SK-N-SH (cell line): ENCODE measurements around the gene APOC3. TPM values are rescaled to one million over a fixed set of nuclear protein-coding genes. Genes with fewer than 3 reads are reported as not detected.

Experiments
- CTCF ChIA-PET: fragments of 300-600, 350-600 bp; formaldehyde crosslinking; extraction: SDS; loops from one replicate; lab custom pipeline; 2021; lab: Yijun Ruan, JAX
- POLR2A ChIA-PET: fragments of 350-600 bp; sonication (Branson Sonifier 250); formaldehyde crosslinking; extraction: SDS; loops from one replicate; lab custom pipeline; 2020; ENCODE audit warnings: antibody characterized with exemption, inconsistent platforms; lab: Yijun Ruan, JAX
- DNase-seq: peaks from one replicate; pipeline ENCODE4 v3.0.0; 2012
- H2AFZ ChIP-seq: fragments of 200-600 bp; sonication (generic); 2 replicates; pipeline ENCODE4 v1.8.1; 2016; ENCODE audit warnings: antibody characterized with exemption, mild to moderate bottlenecking, low read depth
- H3F3A ChIP-seq: fragments of 200-600 bp; sonication (generic); replicated peaks from 2 replicates; pipeline ENCODE3; 2016; ENCODE audit warnings: antibody characterized with exemption, mild to moderate bottlenecking; ENCODE audit not compliant: insufficient read depth
- H3K27ac ChIP-seq, 2 experiments: fragments of 200-500 bp in 1 of 2; fragments of 200-600 bp in 1 of 2; sonication (Bioruptor generic) in 1 of 2; sonication (generic), shearing (Covaris generic) in 1 of 2; 2 replicates each; pipeline versions ENCODE4 v1.5.1 to v1.6.1; 2014 to 2016; ENCODE audit warnings: low read depth in 2 of 2, inconsistent platforms in 1 of 2, low read length in 1 of 2, mild to moderate bottlenecking in 1 of 2, mixed read lengths in 1 of 2
- H3K27me3 ChIP-seq: fragments of 200-600 bp; sonication (generic), shearing (Covaris generic); 2 replicates; pipeline ENCODE4 v1.6.1; 2016; ENCODE audit warnings: mixed run types; ENCODE audit not compliant: insufficient read depth
- H3K36me3 ChIP-seq, 2 experiments: fragments of 200-500 bp in 1 of 2; fragments of 200-600 bp in 1 of 2; sonication (Bioruptor generic) in 1 of 2; sonication (generic) in 1 of 2; replicated peaks in 1 of 2; 2 replicates each; pipeline versions ENCODE3 to v1.5.1; 2014 to 2016; ENCODE audit warnings: low read length in 1 of 2, mild to moderate bottlenecking in 1 of 2; ENCODE audit not compliant: insufficient read depth in 2 of 2, control insufficient read depth in 1 of 2
- H3K4me1 ChIP-seq, 2 experiments: fragments of 200-500 bp in 1 of 2; fragments of 200-600 bp in 1 of 2; sonication (Bioruptor generic) in 1 of 2; sonication (generic), shearing (Covaris generic) in 1 of 2; 2 replicates each; pipeline versions ENCODE4 v1.5.1 to v1.6.1; 2014 to 2016; ENCODE audit warnings: low read depth in 1 of 2, low read length in 1 of 2, mixed run types in 1 of 2; ENCODE audit not compliant: insufficient read depth in 2 of 2, control insufficient read depth in 1 of 2
- H3K4me2 ChIP-seq: fragments of 200-600 bp; sonication (generic), shearing (Covaris generic); 2 replicates; pipeline ENCODE4 v1.6.1; 2017; ENCODE audit warnings: mixed run types
- H3K4me3 ChIP-seq, 2 experiments: fragments of 200-500 bp in 1 of 2; fragments of 200-600 bp in 1 of 2; sonication (Bioruptor generic) in 1 of 2; sonication (generic), shearing (Covaris generic) in 1 of 2; 2 replicates each; pipeline versions ENCODE4 v1.5.1 to v1.8.1; 2014 to 2016; ENCODE audit warnings: low read depth in 2 of 2, inconsistent platforms in 1 of 2, low read length in 1 of 2, mild to moderate bottlenecking in 1 of 2, mixed read lengths in 1 of 2, moderate library complexity in 1 of 2
- H3K79me2 ChIP-seq: fragments of 200-600 bp; sonication (generic); 2 replicates; pipeline ENCODE4 v1.8.1; 2017; ENCODE audit warnings: mild to moderate bottlenecking; ENCODE audit not compliant: insufficient read depth
- H3K9ac ChIP-seq: fragments of 200-600 bp; sonication (generic); 2 replicates; pipeline ENCODE4 v1.6.1; 2017; ENCODE audit warnings: mixed run types
- H3K9me2 ChIP-seq: fragments of 200-600 bp; sonication (generic); 2 replicates; pipeline ENCODE4 v1.6.1; 2017; ENCODE audit warnings: mixed run types
- H3K9me3 ChIP-seq: fragments of 200-600 bp; sonication (generic); 2 replicates; pipeline ENCODE4 v1.6.1; 2017; ENCODE audit warnings: mixed run types, mild to moderate bottlenecking, moderate library complexity
- H4K20me1 ChIP-seq: fragments of 200-600 bp; sonication (generic); 2 replicates; pipeline ENCODE4 v1.6.1; 2017; ENCODE audit warnings: mild to moderate bottlenecking, mixed run types; ENCODE audit not compliant: insufficient read depth
- ELF1 ChIP-seq: IDR thresholded peaks from 2 replicates; pipeline ENCODE4 v1.4.0; 2012
- EP300 ChIP-seq, 2 experiments: IDR thresholded peaks; 2 replicates each; pipeline versions ENCODE4 v1.4.0 to v1.6.1; 2012; ENCODE audit warnings: borderline replicate concordance in 1 of 2, low read depth in 1 of 2, low read length in 1 of 2
- FOSL2 ChIP-seq: IDR thresholded peaks from 2 replicates; pipeline ENCODE4 v1.4.0; 2012; ENCODE audit warnings: low read depth, mild to moderate bottlenecking, moderate library complexity, borderline replicate concordance
- GATA2 ChIP-seq: sonication (generic); formaldehyde crosslinking; IDR thresholded peaks from 2 replicates; pipeline ENCODE4 v1.5.0; 2020; ENCODE audit warnings: mild to moderate bottlenecking, missing genetic modification reagents
- JUND ChIP-seq: IDR thresholded peaks from 2 replicates; pipeline ENCODE4 v1.4.0; 2012
- NFIC ChIP-seq: IDR thresholded peaks from 2 replicates; pipeline ENCODE4 v1.4.0; 2012; ENCODE audit warnings: borderline replicate concordance
- PBX3 ChIP-seq: IDR thresholded peaks from 2 replicates; pipeline ENCODE4; 2012
- POLR2AphosphoS5 ChIP-seq: IDR thresholded peaks from 2 replicates; pipeline ENCODE4 v1.6.1; 2012; ENCODE audit warnings: low read depth, low read length
- RCOR1 ChIP-seq: fragments of 150-350 bp; IDR thresholded peaks from 2 replicates; pipeline ENCODE4 v1.6.1; 2017; ENCODE audit warnings: antibody characterized with exemption, low read length
- RFX5 ChIP-seq: IDR thresholded peaks from 2 replicates; pipeline ENCODE4 v1.6.1; 2012; ENCODE audit warnings: mild to moderate bottlenecking, improper control_type of control experiment, low read length
- RXRA ChIP-seq: IDR thresholded peaks from 2 replicates; pipeline ENCODE4 v1.4.0; 2012; ENCODE audit warnings: low read depth, mild to moderate bottlenecking, borderline replicate concordance
- SMC3 ChIP-seq: IDR thresholded peaks from 2 replicates; pipeline ENCODE4 v1.6.1; 2012; ENCODE audit warnings: low read depth, low read length, improper control_type of control experiment
- TCF12 ChIP-seq: IDR thresholded peaks from 2 replicates; pipeline ENCODE4 v1.4.0; 2012
- USF1 ChIP-seq: IDR thresholded peaks from 2 replicates; pipeline ENCODE4 v1.4.0; 2012; ENCODE audit warnings: low read depth, borderline replicate concordance
- USF2 ChIP-seq: fragments of 150-350 bp; IDR thresholded peaks from 2 replicates; pipeline ENCODE4 v1.6.1; 2017; ENCODE audit warnings: antibody characterized with exemption, low read length, low read depth, borderline replicate concordance
- WGBS: methylation state at CpG from one replicate; pipeline ENCODE4 v1.1.6; 2017; ENCODE audit warnings: low lambda C conversion rate; 5-methylcytosine and 5-hydroxymethylcytosine counted together
- polyA plus RNA-seq, 3 experiments: library from polyadenylated mRNA; depleted of rRNA; stranded (reverse); fragments of >200 nt; gene quantifications; 2 replicates each; pipeline ENCODE4 v1.2.3, GENCODE V29; 2012
- TF ChIP-seq, protein P1 (sequence below): IDR thresholded peaks from 2 replicates; pipeline ENCODE4 v1.4.0; 2012; ENCODE audit warnings: low read depth, borderline replicate concordance
- TF ChIP-seq, protein P2 (sequence below): fragments of 200-600 bp; sonication (generic); IDR thresholded peaks from 2 replicates; pipeline ENCODE4 v1.6.1; 2017; ENCODE audit warnings: antibody characterized with exemption, mild to moderate bottlenecking, moderate library complexity

Gene APOC3
- polyA plus RNA-seq, 1 of the 3 experiments (the other 2 are of a cell fraction), result not detected

GRCh38 chr11:116792144-116792868 lies 37.4 kb upstream of the APOC3 start:
- Histone ChIP-seq H3F3A (peaks cover 11% of the 10 kb centered on the region), H3K4me3 (no peak overlapping the region), H4K20me1 (no peaks in the 10 kb centered on the region), H2AFZ (no peak overlapping the region), H3K79me2 (peaks cover 3% of the 10 kb centered on the region), H3K4me1 (peaks cover 8 to 12% of the 10 kb centered on the region in 2 experiments; a peak in 2 of 4 replicates), H3K27me3 (no peaks in the 10 kb centered on the region), H3K4me2 (no peak overlapping the region), H3K9me2 (no peaks in the 10 kb centered on the region), H3K27ac (peak overlapping the region in 1 of 2 experiments; percentile 44; a peak in 2 of 4 replicates), H3K36me3 (no peaks in the 10 kb centered on the region), H3K9me3 (no peaks in the 10 kb centered on the region), H3K9ac (no peak overlapping the region)
- WGBS, result 81% methylated on average over 7 of the region's 8 CpGs
- no peak for DNase-seq
- no peak for TF ChIP-seq ELF1
- no peak for TF ChIP-seq GATA2 (CRISPR knock-in tag)
- TF ChIP-seq EP300 (IDR thresholded peaks at IDR 0.05; ENCODE audit: borderline replicate concordance in 1 of 2, low read depth in 1 of 2, low read length in 1 of 2), result no peak
- TF ChIP-seq RCOR1, result no peak
- TF ChIP-seq FOSL2, result no peak
- TF ChIP-seq POLR2AphosphoS5, result no peak
- TF ChIP-seq, protein P1, sequence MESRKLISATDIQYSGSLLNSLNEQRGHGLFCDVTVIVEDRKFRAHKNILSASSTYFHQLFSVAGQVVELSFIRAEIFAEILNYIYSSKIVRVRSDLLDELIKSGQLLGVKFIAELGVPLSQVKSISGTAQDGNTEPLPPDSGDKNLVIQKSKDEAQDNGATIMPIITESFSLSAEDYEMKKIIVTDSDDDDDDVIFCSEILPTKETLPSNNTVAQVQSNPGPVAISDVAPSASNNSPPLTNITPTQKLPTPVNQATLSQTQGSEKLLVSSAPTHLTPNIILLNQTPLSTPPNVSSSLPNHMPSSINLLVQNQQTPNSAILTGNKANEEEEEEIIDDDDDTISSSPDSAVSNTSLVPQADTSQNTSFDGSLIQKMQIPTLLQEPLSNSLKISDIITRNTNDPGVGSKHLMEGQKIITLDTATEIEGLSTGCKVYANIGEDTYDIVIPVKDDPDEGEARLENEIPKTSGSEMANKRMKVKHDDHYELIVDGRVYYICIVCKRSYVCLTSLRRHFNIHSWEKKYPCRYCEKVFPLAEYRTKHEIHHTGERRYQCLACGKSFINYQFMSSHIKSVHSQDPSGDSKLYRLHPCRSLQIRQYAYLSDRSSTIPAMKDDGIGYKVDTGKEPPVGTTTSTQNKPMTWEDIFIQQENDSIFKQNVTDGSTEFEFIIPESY, result no peak
- TF ChIP-seq RXRA, result no peak
- no peak for TF ChIP-seq TCF12
- TF ChIP-seq, protein P2, sequence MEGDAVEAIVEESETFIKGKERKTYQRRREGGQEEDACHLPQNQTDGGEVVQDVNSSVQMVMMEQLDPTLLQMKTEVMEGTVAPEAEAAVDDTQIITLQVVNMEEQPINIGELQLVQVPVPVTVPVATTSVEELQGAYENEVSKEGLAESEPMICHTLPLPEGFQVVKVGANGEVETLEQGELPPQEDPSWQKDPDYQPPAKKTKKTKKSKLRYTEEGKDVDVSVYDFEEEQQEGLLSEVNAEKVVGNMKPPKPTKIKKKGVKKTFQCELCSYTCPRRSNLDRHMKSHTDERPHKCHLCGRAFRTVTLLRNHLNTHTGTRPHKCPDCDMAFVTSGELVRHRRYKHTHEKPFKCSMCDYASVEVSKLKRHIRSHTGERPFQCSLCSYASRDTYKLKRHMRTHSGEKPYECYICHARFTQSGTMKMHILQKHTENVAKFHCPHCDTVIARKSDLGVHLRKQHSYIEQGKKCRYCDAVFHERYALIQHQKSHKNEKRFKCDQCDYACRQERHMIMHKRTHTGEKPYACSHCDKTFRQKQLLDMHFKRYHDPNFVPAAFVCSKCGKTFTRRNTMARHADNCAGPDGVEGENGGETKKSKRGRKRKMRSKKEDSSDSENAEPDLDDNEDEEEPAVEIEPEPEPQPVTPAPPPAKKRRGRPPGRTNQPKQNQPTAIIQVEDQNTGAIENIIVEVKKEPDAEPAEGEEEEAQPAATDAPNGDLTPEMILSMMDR, result no peak
- no peak for TF ChIP-seq RFX5
- no peak for TF ChIP-seq USF1
- no peak for TF ChIP-seq JUND
- TF ChIP-seq PBX3, result no peak
- TF ChIP-seq SMC3, result no peak
- TF ChIP-seq USF2, result no peak
- TF ChIP-seq NFIC, result no peak
- ChIA-PET CTCF (interaction anchor here (1.1 to 11.4 kb wide), 16 partner anchors 11 to 352 kb away, joined by 3 to 268 read pairs (median 8); partner anchors contain the start of genes APOA1, APOA4, PAFAH1B2 and SIK3), POLR2A (no interaction called here)
